ENCODE measurements around the gene SOX2. TPM values are rescaled to one million over a fixed set of nuclear protein-coding genes. Genes with fewer than 3 reads are reported as not detected.
A peak's percentile ranks its signal among the peaks of the same experiment; 100 is the strongest.

SOX2 gene
- total and polyA plus RNA-seq, 10 donors: 0.02 to 0.54 (median 0.10) TPM; not detected in 5

DNA sequence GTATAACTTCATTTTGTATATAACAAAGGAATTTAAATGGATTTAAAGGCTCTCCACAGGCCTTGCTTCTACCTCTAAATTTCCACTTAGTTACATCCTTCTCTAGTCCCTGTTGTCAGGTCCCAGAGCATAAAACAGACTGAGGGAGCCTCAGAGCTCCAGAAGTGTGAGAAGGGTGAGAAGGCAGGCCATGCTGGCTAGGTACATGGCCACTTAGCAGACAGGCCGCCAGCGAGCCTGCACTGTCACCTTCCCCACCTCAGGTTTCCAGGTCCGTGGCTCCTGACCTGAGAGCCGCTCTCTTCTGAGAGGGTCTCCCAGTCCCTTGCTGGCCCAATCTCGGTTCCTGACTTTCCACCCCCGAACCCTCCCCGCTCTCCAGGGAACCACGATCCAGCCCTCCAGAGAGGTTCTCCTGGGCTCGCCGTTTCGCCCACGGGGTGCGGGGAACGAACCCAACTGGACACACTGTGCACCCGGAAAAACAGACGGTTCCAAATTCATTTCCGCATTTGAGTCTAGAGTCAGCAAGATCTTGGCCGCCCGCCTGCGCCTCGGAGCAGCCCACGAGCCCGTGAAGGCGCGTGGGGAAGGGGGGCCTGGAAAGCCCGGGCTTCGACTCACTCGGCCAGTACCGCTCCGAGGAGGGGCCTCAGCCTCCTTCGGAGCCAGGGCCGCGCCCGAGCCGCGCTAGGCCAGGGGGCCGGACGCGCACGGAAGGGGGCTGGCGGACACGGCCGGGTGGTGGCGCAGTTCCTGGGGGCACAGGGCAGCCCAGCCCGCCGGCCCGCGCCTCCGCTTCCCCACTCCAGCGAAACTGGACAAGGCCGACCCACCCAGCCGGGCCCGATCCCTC, 16.7 kb upstream of the SOX2 start:
- H3K4me3 ChIP-seq: peak overlapping the region; percentile 5 to 64 (median 26)
- H3K36me3 ChIP-seq: no peaks in the 10 kb centered on the region
- no peak overlapping the region for H3K27ac ChIP-seq
- H3K27me3 ChIP-seq (replicated peaks in 1 of 7): peaks cover 6 to 63% (median 54%) of the 10 kb centered on the region in 7 donors
- intact Hi-C loops (cut with DNase I; ENCODE audit: low total_unique reads): no loop called here
- H3K9me3 ChIP-seq: no peaks in the 10 kb centered on the region
- TF ChIP-seq, protein P1, sequence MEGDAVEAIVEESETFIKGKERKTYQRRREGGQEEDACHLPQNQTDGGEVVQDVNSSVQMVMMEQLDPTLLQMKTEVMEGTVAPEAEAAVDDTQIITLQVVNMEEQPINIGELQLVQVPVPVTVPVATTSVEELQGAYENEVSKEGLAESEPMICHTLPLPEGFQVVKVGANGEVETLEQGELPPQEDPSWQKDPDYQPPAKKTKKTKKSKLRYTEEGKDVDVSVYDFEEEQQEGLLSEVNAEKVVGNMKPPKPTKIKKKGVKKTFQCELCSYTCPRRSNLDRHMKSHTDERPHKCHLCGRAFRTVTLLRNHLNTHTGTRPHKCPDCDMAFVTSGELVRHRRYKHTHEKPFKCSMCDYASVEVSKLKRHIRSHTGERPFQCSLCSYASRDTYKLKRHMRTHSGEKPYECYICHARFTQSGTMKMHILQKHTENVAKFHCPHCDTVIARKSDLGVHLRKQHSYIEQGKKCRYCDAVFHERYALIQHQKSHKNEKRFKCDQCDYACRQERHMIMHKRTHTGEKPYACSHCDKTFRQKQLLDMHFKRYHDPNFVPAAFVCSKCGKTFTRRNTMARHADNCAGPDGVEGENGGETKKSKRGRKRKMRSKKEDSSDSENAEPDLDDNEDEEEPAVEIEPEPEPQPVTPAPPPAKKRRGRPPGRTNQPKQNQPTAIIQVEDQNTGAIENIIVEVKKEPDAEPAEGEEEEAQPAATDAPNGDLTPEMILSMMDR (IDR thresholded peaks at IDR 0.05 in 8 of 11, conservative IDR thresholded peaks at IDR 0.05 in 3 of 11): peak in 1 of 11 experiments; percentile 10
- TF ChIP-seq POLR2AphosphoS5 (IDR thresholded peaks at IDR 0.05) (peak in 1 of 3 donors; percentile 23), POLR2A (IDR thresholded peaks at IDR 0.05) (no peak)
- H3K4me1 ChIP-seq: peaks cover 3 to 22% (median 17%) of the 10 kb centered on the region in 6 donors
- DNase-seq: peak; percentile 71
- 10 to 22% (median 13%) methylated on average over 17 to 53 of the region's 53 CpGs for WGBS, 5 donors

DNA sequence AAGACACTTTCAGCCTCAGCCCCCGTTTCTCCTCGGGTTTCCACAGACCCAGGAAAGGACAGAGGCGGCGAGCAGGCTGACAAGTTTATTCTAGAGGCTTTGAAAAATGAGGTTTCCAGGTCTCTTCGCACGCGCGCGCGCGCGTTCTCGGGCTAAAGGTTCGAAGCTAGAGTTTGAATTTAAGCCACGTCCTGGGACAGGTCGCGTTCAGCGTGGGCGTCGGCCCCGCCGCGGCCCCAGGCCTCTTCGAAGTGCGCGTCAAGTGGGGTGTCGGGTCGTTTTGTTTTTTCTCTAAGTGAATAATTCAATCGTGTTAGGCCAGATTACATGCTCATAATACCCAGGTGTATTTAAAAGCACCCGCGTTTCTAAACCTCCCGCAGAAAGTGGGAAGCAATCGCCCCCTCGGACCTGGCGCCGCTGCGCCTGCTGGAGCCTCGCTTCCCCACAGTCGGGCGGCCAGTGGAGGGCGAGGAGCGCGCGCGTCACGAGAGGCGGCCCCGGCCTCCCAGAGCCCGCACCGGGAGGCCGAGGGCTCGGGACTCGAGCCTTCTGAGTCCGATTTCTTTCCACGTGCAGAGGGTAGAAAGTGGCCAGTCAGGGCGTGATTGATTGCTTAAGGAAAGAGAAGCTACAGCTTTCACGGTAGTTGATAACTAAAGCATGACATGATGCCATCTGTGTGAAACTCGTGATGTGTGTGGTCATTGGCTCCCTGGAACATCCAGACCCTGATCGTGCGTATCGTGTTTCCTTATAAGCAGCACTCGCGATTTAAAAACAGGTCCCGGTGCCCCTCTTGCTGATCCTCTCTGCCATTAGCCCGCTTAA, 15.8 kb upstream of the SOX2 start:
- WGBS, 5 donors: 3 to 4% (median 4%) methylated on average over 44 to 65 of the region's 65 CpGs
- peak overlapping the region in 7 of 8 donors; percentile 22 to 64 (median 27) for H3K4me3 ChIP-seq

DNA sequence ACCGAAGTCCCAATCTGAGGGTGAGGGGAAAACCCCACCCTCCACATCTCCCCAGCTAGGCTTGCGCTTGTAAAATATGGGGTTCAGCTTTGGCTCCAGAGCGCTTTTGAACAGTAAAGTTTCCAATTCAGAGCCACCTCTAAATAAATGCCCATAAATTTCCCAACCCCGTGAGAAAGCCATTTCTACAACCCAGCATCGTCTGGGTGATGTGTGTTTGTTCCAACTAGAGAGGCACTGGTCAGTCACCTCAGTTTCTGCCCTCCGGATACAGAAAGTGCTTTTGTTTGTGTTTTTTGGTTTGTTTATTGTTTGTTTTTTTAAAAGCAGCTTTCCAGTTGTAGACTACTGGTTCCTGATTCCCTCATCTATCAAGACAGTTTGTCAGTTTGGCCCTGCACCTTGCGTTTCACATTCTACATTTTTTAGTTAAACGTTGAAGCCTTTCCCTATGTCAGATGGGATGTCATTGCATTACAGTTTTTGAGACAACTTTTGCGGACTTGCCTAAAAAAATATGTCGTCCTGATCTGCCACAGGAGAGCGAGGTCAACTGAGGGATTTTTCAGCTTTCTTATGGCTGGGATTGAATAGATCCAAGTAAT, 15.0 kb upstream of the SOX2 start:
- Histone ChIP-seq H3K9me3 (no peaks in the 10 kb centered on the region), H3K27ac (no peak overlapping the region), H3K27me3 (replicated peaks in 1 of 7) (peaks cover 8 to 80% (median 71%) of the 10 kb centered on the region in 7 donors), H3K36me3 (no peaks in the 10 kb centered on the region), H3K4me1 (peaks cover 3 to 36% (median 28%) of the 10 kb centered on the region in 6 donors), H3K4me3 (no peak overlapping the region)
- TF ChIP-seq POLR2AphosphoS5 (IDR thresholded peaks at IDR 0.05) (no peak), POLR2A (IDR thresholded peaks at IDR 0.05) (no peak)
- TF ChIP-seq, protein P1 (IDR thresholded peaks at IDR 0.05 in 8 of 11, conservative IDR thresholded peaks at IDR 0.05 in 3 of 11): no peak
- DNase-seq: no peak
- WGBS, 5 donors: 20 to 31% (median 22%) methylated on average over 11 of the region's 11 CpGs
- intact Hi-C loops (cut with DNase I; ENCODE audit: low total_unique reads): no loop called here

More for the DNA sequence above, 15.8 kb upstream of the SOX2 start:
- DNase-seq: no peak
- no peaks in the 10 kb centered on the region for H3K36me3 ChIP-seq
- peaks cover 3 to 30% (median 25%) of the 10 kb centered on the region in 6 donors for H3K4me1 ChIP-seq
- intact Hi-C loops (cut with DNase I; ENCODE audit: low total_unique reads): no loop called here
- H3K9me3 ChIP-seq: no peaks in the 10 kb centered on the region
- TF ChIP-seq, protein P1 (IDR thresholded peaks at IDR 0.05 in 8 of 11, conservative IDR thresholded peaks at IDR 0.05 in 3 of 11): no peak
- TF ChIP-seq POLR2AphosphoS5 (IDR thresholded peaks at IDR 0.05) (no peak), POLR2A (IDR thresholded peaks at IDR 0.05) (no peak)
- no peak overlapping the region for H3K27ac ChIP-seq
- H3K27me3 ChIP-seq (replicated peaks in 1 of 7): peaks cover 7 to 71% (median 62%) of the 10 kb centered on the region in 7 donors
